HEK293 (cell line): ENCODE results near the gene NOC2L.

Experiments used
- CTCF ChIA-PET: fragments of 350-600 bp; formaldehyde crosslinking; extraction: SDS; loops from one replicate; lab custom pipeline; 2021; ENCODE audit warnings: antibody characterized with exemption; lab: Yijun Ruan, JAX
- POLR2A ChIA-PET: fragments of 300-600 bp; formaldehyde crosslinking; extraction: SDS; loops from one replicate; lab custom pipeline; 2020; ENCODE audit warnings: antibody characterized with exemption, inconsistent platforms; lab: Yijun Ruan, JAX
- H3K27ac ChIP-seq: fragments of 200-500 bp; sonication (Bioruptor generic); 2 replicates; pipeline ENCODE4 v1.5.1; 2014; ENCODE audit warnings: low read depth, low read length, control low read depth, inconsistent platforms; ENCODE audit errors: extremely low read depth
- H3K36me3 ChIP-seq, 2 experiments: fragments of 200-500 bp in 1 of 2; sonication (Bioruptor generic) in 1 of 2; 1 replicate in 1 of 2; 2 replicates in 1 of 2; pipeline ENCODE4 v1.5.1; 2014 to 2017; ENCODE audit warnings: inconsistent platforms in 2 of 2, low read length in 2 of 2; ENCODE audit not compliant: control insufficient read depth in 2 of 2, insufficient read depth in 1 of 2
- H3K4me1 ChIP-seq: fragments of 200-500 bp; sonication (Bioruptor generic); 2 replicates; pipeline ENCODE4 v1.5.1; 2014; ENCODE audit warnings: mild to moderate bottlenecking, low read length, inconsistent platforms; ENCODE audit not compliant: control insufficient read depth, insufficient read depth
- H3K4me3 ChIP-seq: 2 replicates; pipeline ENCODE4 v1.5.1; 2011; ENCODE audit warnings: low read depth, mild to moderate bottlenecking, control low read depth, low read length, moderate library complexity
- H3K9me3 ChIP-seq: fragments of 200-500 bp; sonication (Bioruptor generic); 2 replicates; pipeline ENCODE4 v1.5.1; 2014; ENCODE audit warnings: low read depth, low read length, inconsistent platforms; ENCODE audit not compliant: control insufficient read depth, insufficient read depth
- BCL11A ChIP-seq: fragments of 450-650 bp; formaldehyde crosslinking; IDR thresholded peaks from 2 replicates; pipeline ENCODE4 v1.5.1; 2016; ENCODE audit warnings: low read depth, missing biosample characterization, missing genetic modification characterization
- BCL11B ChIP-seq: fragments of 450-650 bp; formaldehyde crosslinking; IDR thresholded peaks from 2 replicates; pipeline ENCODE4 v1.5.1; 2016; ENCODE audit warnings: low read depth, missing biosample characterization, missing genetic modification characterization
- GLI4 ChIP-seq: fragments of 450-650 bp; formaldehyde crosslinking; IDR thresholded peaks from 2 replicates; pipeline ENCODE4 v1.5.1; 2016; ENCODE audit warnings: missing biosample characterization, missing genetic modification characterization
- GLIS1 ChIP-seq: fragments of 450-650 bp; formaldehyde crosslinking; IDR thresholded peaks from 2 replicates; pipeline ENCODE4 v1.5.1; 2016; ENCODE audit warnings: missing biosample characterization, missing genetic modification characterization
- KLF8 ChIP-seq: fragments of 450-650 bp; formaldehyde crosslinking; IDR thresholded peaks from 2 replicates; pipeline ENCODE4 v1.5.1; 2016; ENCODE audit warnings: missing biosample characterization, missing genetic modification characterization
- PRDM1 ChIP-seq: fragments of 450-650 bp; formaldehyde crosslinking; IDR thresholded peaks from 2 replicates; pipeline ENCODE4; 2016; ENCODE audit warnings: missing biosample characterization, missing genetic modification characterization
- SCRT2 ChIP-seq: fragments of 450-650 bp; formaldehyde crosslinking; IDR thresholded peaks from 2 replicates; pipeline ENCODE4 v1.5.1; 2016; ENCODE audit warnings: missing biosample characterization, missing genetic modification characterization
- WT1 ChIP-seq: fragments of 450-650 bp; formaldehyde crosslinking; IDR thresholded peaks from 2 replicates; pipeline ENCODE4 v1.5.1; 2016; ENCODE audit warnings: missing biosample characterization, missing genetic modification characterization
- ZEB2 ChIP-seq: fragments of 450-650 bp; formaldehyde crosslinking; IDR thresholded peaks from 2 replicates; pipeline ENCODE4 v1.5.1; 2016; ENCODE audit warnings: missing biosample characterization, missing genetic modification characterization
- ZNF133 ChIP-seq: fragments of 450-650 bp; formaldehyde crosslinking; IDR thresholded peaks from 2 replicates; pipeline ENCODE4 v1.5.1; 2016; ENCODE audit warnings: missing biosample characterization, missing genetic modification characterization
- ZNF146 ChIP-seq: fragments of 450-650 bp; formaldehyde crosslinking; IDR thresholded peaks from 2 replicates; pipeline ENCODE4 v1.5.1; 2016; ENCODE audit warnings: missing biosample characterization, missing genetic modification characterization
- ZNF174 ChIP-seq: fragments of 450-650 bp; formaldehyde crosslinking; IDR thresholded peaks from 2 replicates; pipeline ENCODE4 v1.5.0; 2017; ENCODE audit warnings: missing biosample characterization, mild to moderate bottlenecking, missing genetic modification characterization
- ZNF239 ChIP-seq: fragments of 450-650 bp; formaldehyde crosslinking; IDR thresholded peaks from 2 replicates; pipeline ENCODE4 v1.5.1; 2016; ENCODE audit warnings: missing biosample characterization, missing genetic modification characterization
- ZNF24 ChIP-seq: fragments of 450-650 bp; formaldehyde crosslinking; IDR thresholded peaks from 2 replicates; pipeline ENCODE4 v1.5.1; 2016; ENCODE audit warnings: missing biosample characterization, missing genetic modification characterization
- ZNF354C ChIP-seq: fragments of 450-650 bp; formaldehyde crosslinking; IDR thresholded peaks from 2 replicates; pipeline ENCODE4 v1.5.1; 2016; ENCODE audit warnings: missing biosample characterization, missing genetic modification characterization, low read depth, borderline replicate concordance
- ZNF366 ChIP-seq: fragments of 450-650 bp; formaldehyde crosslinking; conservative IDR thresholded peaks from 2 replicates; pipeline ENCODE4 v1.5.1; 2016; ENCODE audit warnings: missing biosample characterization, missing genetic modification characterization
- ZNF473 ChIP-seq: fragments of 450-650 bp; formaldehyde crosslinking; IDR thresholded peaks from 2 replicates; pipeline ENCODE4 v1.5.1; 2017; ENCODE audit warnings: missing biosample characterization, missing genetic modification characterization
- ZNF501 ChIP-seq: fragments of 450-650 bp; formaldehyde crosslinking; IDR thresholded peaks from 2 replicates; pipeline ENCODE4 v1.5.1; 2016; ENCODE audit warnings: missing biosample characterization, missing genetic modification characterization
- ZNF560 ChIP-seq: fragments of 450-650 bp; formaldehyde crosslinking; IDR thresholded peaks from 2 replicates; pipeline ENCODE4 v1.5.1; 2017; ENCODE audit warnings: missing biosample characterization, missing genetic modification characterization, borderline replicate concordance
- ZNF596 ChIP-seq: fragments of 450-650 bp; IDR thresholded peaks from 2 replicates; pipeline ENCODE4 v1.5.0; 2018; ENCODE audit warnings: missing biosample characterization, mild to moderate bottlenecking, missing genetic modification characterization, moderate library complexity
- ZNF654 ChIP-seq: fragments of 450-650 bp; formaldehyde crosslinking; IDR thresholded peaks from 2 replicates; pipeline ENCODE4 v1.5.1; 2016; ENCODE audit warnings: low read depth, missing biosample characterization, missing genetic modification characterization
- ZNF658 ChIP-seq: fragments of 450-650 bp; formaldehyde crosslinking; IDR thresholded peaks from 2 replicates; pipeline ENCODE4; 2016; ENCODE audit warnings: missing biosample characterization, missing genetic modification characterization
- ZNF768 ChIP-seq: fragments of 450-650 bp; formaldehyde crosslinking; IDR thresholded peaks from 2 replicates; pipeline ENCODE4 v1.5.1; 2018; ENCODE audit warnings: missing biosample characterization, mild to moderate bottlenecking, missing genetic modification characterization
- TF ChIP-seq, protein P1 (sequence below): fragments of 450-650 bp; formaldehyde crosslinking; IDR thresholded peaks from 2 replicates; pipeline ENCODE4 v1.5.1; 2016; ENCODE audit warnings: missing biosample characterization, missing genetic modification characterization
- TF ChIP-seq, protein P2 (sequence below): fragments of 450-650 bp; formaldehyde crosslinking; conservative IDR thresholded peaks from 2 replicates; pipeline ENCODE4 v1.5.1; 2016; ENCODE audit warnings: low read depth, missing biosample characterization, missing genetic modification characterization

The NOC2L gene

DNA sequence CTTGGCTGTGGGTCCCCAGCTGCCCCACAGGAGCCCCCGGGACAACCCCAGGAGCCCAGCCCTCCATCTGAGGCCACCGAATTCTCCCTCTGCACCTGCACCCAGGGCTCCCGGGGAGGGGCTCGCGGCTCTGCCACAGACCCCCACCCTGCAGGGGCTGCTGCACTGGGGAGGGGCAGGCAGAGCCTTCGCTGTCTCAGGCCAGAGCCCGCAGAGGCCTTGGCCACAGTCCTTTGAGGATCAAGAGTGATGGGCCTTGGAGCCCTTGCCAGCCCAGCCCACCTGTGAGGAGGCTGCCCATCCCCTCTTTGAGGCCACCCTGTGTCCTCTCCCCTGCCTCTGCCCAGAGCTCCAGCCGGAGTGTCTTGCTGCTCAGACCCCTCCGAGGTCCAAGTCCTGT is 16.3 kb upstream of the NOC2L start:
- ChIA-PET CTCF (interaction anchor here (0.6 to 1.8 kb wide), 9 partner anchors 10 to 316 kb away, joined by 3 to 21 read pairs (median 4); partner anchors contain the start of gene NOC2L), POLR2A (interaction anchor here (1.0 to 1.9 kb wide), 6 partner anchors 7 to 33 kb away, joined by 3 to 12 read pairs (median 5); partner anchors contain the start of gene PLEKHN1)
- no peaks in the 10 kb centered on the region for H3K36me3 ChIP-seq
- no peaks in the 10 kb centered on the region for H3K9me3 ChIP-seq
- no peak overlapping the region for H3K4me3 ChIP-seq
- no peak overlapping the region for H3K27ac ChIP-seq
- H3K4me1 ChIP-seq, result peaks cover 3% of the 10 kb centered on the region; the same call in 1 of the 2 replicates
- TF ChIP-seq GLIS1 (0 out of 2 replicates have a peak, but pooled peaks have one; percentile 14), ZNF654 (tag by site-specific recombination) (no peak)
- TF ChIP-seq, all 188 proteins: peak for 1

DNA sequence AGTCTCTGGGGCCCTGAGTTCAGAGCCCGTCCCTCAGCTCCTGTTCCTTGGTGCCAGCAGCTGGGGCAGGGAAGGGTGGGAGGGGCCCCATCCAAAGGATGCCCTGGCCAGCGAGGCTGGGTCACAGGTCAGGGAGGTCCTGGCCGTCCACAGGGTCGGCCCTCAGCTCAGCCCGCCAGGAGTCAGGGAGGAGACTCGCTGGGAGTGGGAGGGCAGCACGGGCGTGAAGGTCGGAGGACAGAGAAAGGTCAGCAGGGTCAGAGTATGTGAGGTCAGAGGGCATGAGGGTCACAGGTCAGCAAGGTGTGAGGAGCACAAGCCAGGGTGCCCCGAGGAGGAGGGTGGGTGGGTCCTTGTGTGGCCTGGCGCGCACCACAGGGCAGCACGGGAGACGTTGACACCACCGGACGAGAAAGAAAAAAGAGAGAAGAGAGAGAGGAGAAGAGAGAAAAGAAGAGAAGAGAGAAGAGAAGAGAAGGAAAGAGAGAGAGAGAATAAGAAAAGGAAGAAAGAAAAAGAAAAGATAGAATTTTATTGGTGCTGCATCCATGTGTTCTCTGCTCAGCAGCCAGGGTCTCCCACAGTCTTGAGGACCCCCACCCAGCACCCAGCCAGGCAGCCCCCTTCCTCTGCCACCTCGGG is 15.8 kb upstream of the NOC2L start:
- Histone ChIP-seq H3K9me3 (no peaks in the 10 kb centered on the region), H3K4me3 (no peak overlapping the region), H3K36me3 (no peaks in the 10 kb centered on the region), H3K27ac (no peak overlapping the region), H3K4me1 (peaks cover 3% of the 10 kb centered on the region; the same call in 1 of the 2 replicates)
- ChIA-PET POLR2A (interaction anchor here (0.7 to 1.9 kb wide), 6 partner anchors 8 to 41 kb away, joined by 3 to 12 read pairs (median 5); partner anchors contain the start of gene PLEKHN1), CTCF (interaction anchor here (0.6 to 1.8 kb wide), 4 partner anchors 15 to 105 kb away, joined by 3 to 21 read pairs (median 4); partner anchors contain the start of gene NOC2L)
- TF ChIP-seq ZNF366 (tag by site-specific recombination) (peak; percentile 93), KLF8 (tag by site-specific recombination) (peak; percentile 43; the same call in 1 of the 2 replicates), ZNF596 (peak; percentile 90), BCL11B (tag by site-specific recombination) (peak; percentile 100), BCL11A (tag by site-specific recombination) (peak; percentile 100), PRDM1 (tag by site-specific recombination) (peak; percentile 79), GLI4 (tag by site-specific recombination) (no peak)
- TF ChIP-seq, protein P1, sequence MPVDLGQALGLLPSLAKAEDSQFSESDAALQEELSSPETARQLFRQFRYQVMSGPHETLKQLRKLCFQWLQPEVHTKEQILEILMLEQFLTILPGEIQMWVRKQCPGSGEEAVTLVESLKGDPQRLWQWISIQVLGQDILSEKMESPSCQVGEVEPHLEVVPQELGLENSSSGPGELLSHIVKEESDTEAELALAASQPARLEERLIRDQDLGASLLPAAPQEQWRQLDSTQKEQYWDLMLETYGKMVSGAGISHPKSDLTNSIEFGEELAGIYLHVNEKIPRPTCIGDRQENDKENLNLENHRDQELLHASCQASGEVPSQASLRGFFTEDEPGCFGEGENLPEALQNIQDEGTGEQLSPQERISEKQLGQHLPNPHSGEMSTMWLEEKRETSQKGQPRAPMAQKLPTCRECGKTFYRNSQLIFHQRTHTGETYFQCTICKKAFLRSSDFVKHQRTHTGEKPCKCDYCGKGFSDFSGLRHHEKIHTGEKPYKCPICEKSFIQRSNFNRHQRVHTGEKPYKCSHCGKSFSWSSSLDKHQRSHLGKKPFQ (tag by site-specific recombination), result no peak
- TF ChIP-seq, all 188 proteins: peak for 6

DNA sequence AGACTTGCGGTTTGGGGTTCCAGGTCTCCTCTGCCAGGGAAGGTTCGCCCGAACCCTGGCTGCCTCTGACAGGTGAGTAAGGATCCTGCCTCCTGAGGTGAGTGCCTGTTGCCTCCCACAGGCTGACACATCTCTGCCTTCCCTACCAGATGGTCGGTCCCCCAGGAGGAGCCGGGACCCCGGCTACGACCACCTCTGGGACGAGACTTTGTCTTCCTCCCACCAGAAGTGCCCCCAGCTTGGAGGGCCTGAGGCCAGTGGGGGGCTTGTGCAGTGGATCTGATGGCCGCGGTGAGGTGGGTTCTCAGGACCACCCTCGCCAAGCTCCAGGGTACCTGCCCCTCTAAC is 15.2 kb upstream of the NOC2L start:
- CTCF ChIA-PET, result interaction anchor here (1.0 kb wide), 1 partner anchor 69 kb away, joined by 4 read pairs; no protein-coding TSS in a partner anchor
- TF ChIP-seq ZNF239 (tag by site-specific recombination) (no peak), KLF8 (tag by site-specific recombination) (no peak), GLIS1 (peak; percentile 61), ZNF133 (tag by site-specific recombination) (no peak), ZNF354C (tag by site-specific recombination) (no peak), ZNF24 (tag by site-specific recombination) (no peak), ZEB2 (no peak), ZNF146 (tag by site-specific recombination) (no peak), ZNF658 (tag by site-specific recombination) (no peak), ZNF174 (tag by site-specific recombination) (no peak), WT1 (tag by site-specific recombination) (no peak), ZNF501 (tag by site-specific recombination) (no peak), SCRT2 (tag by site-specific recombination) (0 out of 2 replicates have a peak, but pooled peaks have one; percentile 11), ZNF560 (tag by site-specific recombination) (no peak), ZNF473 (tag by site-specific recombination) (no peak), ZNF768 (tag by site-specific recombination) (no peak)
- TF ChIP-seq, protein P2, sequence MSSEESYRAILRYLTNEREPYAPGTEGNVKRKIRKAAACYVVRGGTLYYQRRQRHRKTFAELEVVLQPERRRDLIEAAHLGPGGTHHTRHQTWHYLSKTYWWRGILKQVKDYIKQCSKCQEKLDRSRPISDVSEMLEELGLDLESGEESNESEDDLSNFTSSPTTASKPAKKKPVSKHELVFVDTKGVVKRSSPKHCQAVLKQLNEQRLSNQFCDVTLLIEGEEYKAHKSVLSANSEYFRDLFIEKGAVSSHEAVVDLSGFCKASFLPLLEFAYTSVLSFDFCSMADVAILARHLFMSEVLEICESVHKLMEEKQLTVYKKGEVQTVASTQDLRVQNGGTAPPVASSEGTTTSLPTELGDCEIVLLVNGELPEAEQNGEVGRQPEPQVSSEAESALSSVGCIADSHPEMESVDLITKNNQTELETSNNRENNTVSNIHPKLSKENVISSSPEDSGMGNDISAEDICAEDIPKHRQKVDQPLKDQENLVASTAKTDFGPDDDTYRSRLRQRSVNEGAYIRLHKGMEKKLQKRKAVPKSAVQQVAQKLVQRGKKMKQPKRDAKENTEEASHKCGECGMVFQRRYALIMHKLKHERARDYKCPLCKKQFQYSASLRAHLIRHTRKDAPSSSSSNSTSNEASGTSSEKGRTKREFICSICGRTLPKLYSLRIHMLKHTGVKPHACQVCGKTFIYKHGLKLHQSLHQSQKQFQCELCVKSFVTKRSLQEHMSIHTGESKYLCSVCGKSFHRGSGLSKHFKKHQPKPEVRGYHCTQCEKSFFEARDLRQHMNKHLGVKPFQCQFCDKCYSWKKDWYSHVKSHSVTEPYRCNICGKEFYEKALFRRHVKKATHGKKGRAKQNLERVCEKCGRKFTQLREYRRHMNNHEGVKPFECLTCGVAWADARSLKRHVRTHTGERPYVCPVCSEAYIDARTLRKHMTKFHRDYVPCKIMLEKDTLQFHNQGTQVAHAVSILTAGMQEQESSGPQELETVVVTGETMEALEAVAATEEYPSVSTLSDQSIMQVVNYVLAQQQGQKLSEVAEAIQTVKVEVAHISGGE (tag by site-specific recombination), result no peak

More for the DNA sequence above, 15.2 kb upstream of the NOC2L start:
- Histone ChIP-seq H3K4me1 (peaks cover 3% of the 10 kb centered on the region; the same call in 1 of the 2 replicates), H3K36me3 (no peaks in the 10 kb centered on the region), H3K9me3 (no peaks in the 10 kb centered on the region), H3K27ac (no peak overlapping the region), H3K4me3 (no peak overlapping the region)
- POLR2A ChIA-PET, result interaction anchor here (0.7 kb wide), 2 partner anchors 21 to 41 kb away, joined by 3 to 4 read pairs; no protein-coding TSS in a partner anchor
